Hindlimb muscle (tissue), 1 donor: ENCODE results near the gene FAM117A. TPM values are rescaled to one million over a fixed set of nuclear protein-coding genes. Genes with fewer than 3 reads are reported as not detected.
A peak's percentile ranks its signal among the peaks of the same experiment; 100 is the strongest.

Experiments
- DNase-seq: peaks from one replicate; pipeline ENCODE4 v3.0.0-alpha.2; 2013
- polyA plus RNA-seq: library from polyadenylated mRNA; unstranded; fragments of 120-200 nt; gene quantifications from one replicate; pipeline ENCODE4 v1.2.1, GENCODE V29; 2013; ENCODE audit not compliant: insufficient read length

FAM117A gene
- polyA plus RNA-seq, 1 donor, result 21.0 TPM

DNA sequence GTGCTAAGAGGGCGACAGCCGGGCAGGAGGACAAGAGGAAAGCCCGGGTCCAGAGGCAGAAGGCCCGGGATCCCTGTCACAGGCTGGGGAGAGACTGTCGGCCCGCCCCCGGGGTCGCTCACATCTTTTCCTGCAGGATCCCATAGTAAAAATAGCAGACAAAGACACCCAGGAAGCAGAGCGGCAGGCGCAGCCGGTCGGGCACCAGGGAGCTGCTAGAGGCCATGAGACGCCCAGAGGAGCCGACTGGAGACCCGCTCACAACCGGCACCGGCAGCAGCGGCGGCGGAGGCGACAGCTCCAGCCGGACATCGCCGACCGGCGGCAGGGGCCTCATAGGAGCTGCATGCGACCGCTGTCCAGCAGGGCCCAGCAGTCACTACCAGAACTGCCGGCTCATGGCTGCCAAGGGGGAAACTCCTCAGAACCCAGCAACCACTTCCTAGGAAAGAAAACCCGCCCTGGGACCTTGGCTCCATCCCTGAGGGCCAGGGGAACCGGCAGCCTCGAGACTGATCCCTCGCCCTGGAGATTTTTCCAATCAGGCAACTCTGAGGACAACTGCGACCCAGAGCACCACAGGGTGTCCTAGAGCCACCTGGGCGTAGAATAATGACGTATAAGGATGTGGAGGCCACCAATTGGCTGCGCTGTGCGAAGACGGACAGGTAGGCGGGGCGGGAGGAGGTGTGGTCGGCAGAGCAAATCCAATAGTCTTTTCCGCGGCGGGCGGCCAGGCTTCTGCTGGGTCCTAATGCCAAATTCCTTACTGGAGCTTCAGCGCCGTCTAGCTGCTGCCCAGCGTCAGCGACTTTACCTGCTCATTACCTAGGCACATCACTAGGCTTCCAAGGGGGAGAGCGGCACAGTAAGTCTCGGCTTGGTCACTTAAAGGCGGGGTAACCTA, 56.1 kb downstream of the FAM117A start, which contains the start of gene SLC35B1:
SLC35B1 (minus strand) TSS at position 357 of the 907 bp plus-strand sequence; CDS start at position 226, 131 bp downstream.
- peak; percentile 99 for DNase-seq

DNA sequence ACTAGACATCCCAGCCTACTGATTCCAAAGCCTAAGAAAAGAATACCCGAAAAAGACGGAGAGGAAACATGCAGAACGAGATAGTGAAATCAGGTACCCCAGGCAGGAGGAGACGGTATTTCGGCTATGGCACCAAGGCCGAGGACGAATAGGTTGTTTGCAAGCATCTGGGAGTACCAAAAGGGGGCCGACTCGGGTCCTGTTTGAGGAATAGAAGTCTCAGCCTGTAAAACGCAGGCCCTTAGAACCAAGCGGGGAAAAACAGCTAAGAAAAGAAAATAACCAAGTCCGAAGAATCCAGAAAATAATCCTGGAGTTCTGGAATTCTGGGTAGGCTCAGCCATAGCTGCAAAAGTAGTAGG, 56.7 kb downstream of the FAM117A start:
- no peak for DNase-seq

DNA sequence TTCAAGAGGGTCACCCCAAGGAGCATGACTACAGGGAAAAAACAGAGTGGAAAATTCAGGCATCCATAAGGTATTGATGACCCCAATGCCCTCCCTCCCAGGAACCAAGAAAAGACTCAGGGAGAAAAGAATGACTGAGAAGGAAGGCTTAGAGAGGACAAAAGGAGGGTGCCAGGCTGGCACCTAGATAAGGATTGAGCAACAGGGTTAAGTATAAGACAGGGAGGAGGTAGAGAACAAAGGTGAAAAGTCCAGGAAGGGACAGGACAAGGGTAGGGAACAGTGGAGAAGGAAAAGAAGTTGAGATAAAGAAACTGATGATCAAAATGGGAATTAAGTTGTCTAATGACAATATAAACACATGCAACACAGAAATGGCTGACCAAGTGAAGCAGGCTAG, 58.7 kb downstream of the FAM117A start:
- no peak for DNase-seq

DNA sequence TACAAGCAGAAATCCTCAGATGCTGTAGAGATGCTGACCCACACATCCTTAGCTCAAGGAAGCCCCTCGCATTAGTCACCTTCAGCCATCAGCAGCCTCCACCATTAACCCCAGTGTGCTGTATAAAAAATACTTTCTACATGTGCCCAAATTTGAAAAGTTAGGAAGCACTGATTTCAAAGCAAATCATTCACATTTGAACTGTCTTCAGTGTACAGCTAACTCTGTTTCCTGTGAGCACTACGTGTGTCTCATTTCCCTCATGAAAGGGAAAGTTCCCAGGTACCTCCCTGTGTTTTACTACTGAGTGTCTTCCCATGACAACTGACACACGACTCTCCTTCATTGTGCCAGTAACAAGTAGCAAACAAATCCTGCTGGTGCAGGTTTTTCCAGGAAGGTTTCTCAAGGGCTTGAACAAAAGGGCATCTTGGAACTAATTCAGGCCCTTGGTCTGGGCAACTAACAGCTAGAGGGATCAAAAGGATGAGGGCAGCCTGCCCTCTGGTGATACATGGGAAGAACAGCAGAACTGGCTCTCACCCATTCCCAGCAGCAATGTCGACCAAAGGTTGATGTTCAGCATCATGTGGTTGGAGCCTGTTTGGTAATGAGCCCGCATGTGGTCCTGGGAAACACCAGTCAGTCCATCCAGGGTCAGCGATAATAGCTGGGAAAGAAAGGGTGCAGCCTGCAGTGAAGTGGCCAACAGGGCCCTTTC, 60.2 kb downstream of the FAM117A start:
- DNase-seq, result no peak

DNA sequence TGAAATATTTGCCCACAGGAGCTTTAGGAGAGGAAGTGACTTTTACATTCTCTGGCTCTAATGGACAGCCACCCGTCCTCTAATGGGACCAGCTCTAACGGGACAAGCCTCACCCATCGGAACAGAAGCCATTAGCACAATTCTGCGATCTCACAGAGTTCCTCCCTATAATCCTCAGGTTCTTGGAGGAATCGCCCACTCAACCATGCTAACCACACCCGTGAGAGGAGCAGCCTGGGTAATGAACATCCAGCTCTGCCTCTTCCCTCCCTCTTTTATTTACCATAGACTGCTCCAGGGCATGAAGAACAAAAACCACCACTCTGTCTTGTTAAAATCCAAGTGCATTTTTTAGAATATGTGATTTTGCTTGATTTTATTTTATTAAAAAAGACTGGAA, 63.0 kb downstream of the FAM117A start:
- DNase-seq, result no peak

DNA sequence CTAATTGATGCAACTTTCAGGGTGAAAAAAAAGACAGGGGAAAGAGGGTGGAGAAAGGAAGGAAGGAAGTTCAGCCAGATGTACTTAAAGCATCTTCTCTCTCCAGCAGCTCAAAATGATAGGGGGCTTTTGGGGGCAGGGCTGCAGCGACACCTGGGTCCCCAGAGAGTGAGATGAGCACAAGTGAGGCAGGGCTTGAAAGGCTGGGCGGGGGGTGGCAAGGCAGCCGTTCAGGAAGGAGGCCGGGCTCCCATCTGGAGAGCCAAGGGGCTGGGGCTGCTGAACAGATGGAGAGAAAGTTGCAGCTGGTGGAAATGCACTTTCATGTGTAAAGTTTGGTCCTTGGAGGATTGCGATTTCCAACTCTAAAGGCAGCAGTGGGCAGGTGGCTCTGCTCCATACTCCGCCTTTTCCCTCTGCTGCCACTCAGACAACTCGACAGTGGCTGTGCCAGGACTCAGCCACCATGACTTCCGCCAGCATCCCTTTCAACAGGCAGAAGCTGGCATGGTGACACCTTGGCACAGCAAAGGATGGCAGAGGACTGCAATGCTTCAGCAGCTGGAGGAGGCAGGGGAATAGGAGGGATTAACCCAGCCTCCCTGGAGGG, 63.9 kb downstream of the FAM117A start:
- DNase-seq, result no peak

DNA sequence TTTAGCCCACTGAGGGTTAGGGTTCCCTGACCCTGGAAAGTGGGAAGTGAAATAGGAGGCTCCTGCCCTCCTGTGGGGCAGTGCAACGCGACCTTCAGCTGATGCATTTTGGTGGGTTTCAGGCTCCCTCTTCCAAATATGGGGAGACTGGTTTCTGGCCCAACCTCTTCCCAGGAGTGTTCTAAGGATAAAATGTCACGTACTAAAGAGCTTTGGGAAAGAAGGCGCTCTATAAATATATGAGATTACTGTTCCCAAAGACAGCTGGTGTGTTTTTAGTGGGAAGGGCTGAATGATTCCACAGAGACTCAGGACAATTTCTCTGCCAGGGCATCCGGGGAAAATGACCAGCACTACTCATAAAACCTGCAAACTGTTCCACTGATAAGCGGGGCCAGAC, 65.9 kb downstream of the FAM117A start:
- DNase-seq, result no peak

DNA sequence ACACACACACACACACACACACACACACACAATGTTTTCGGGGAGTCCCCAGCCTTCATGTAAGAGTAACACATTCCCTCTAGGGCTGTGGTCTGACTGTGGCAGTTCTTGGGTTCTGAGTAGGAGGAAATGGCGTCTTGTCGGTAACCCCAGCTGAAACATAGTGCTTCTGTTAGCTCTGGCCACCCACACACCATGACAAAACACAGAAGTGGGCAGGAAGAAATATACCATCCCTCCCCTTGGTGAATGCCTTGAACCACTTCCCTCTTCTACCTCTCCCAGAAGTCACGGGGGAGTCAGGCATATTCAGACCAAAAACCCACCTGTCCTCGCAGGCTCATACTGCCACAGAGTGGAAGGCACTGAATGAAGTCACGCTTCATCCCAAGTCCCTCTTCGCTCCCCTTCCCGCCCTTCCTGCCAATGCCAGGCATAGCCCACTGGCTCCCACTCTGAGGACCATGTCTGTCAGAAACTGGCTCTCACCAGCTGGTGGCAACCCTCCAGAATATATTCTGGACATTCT, 67.6 kb downstream of the FAM117A start:
- DNase-seq, result no peak

DNA sequence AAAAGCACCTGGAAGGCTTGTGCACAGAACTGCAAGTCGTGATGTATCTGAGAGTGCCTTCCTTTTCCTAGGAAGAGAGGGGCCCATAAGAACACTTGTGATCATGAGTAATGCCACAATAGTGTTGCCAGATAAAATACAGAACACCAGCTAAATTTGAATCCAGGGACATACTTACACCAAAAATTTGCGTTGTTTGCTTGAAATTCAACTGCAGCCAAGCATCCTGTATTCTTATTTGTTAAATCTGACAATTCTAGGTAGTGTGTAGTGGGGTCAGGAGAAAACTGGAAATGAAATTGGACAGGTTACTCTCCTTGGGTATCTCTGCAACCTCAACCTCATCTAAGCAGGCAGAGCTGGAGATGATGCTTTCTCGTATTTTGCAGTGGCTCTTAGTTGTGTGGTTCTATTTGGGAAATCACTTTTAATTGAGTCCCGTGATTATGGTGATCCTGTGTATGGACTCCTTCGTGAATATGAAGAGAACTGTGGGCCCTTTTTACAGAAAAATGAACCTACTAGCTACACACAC, 68.2 kb downstream of the FAM117A start:
- DNase-seq, result no peak

DNA sequence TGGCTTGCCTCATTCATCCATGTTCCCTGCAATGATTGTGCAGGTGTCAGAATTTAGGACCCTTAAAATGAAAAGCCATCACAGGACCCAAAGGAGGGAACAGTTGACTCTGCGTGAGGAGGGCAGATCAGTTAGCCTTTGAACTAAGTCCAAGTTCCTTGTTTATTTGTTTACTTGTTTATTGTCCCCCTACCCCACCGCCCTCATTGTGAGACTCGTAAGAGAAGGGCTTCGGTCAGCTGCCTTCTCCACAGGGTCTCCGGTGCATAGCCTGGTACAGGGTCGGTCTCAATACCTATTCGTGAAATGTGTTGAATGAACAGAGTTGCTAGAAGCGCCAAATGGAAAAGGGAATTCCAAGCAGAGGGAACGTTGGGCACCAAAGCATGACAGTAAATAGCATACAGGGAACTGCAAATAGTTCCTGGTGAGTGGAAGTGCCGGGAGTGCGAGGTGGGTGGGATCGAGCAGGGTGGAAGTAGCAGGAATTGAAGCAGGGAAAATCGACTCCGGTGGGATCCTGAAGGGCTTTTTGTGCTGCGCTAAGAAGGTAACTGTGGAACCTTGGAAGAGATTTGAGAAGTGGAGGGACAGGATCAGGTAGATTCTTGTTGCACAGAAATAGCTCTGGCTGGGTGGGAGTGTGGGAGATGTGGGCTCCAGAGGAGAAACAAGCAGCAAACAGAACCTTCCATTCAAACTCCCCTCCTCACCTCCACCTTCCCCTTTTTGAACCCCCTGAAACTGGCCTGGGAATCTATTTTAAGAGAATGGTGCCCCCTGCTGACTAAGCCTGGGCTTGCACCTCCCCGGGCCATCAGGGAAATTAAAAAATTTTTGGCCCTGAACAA, 68.9 kb downstream of the FAM117A start:
- no peak for DNase-seq

DNA sequence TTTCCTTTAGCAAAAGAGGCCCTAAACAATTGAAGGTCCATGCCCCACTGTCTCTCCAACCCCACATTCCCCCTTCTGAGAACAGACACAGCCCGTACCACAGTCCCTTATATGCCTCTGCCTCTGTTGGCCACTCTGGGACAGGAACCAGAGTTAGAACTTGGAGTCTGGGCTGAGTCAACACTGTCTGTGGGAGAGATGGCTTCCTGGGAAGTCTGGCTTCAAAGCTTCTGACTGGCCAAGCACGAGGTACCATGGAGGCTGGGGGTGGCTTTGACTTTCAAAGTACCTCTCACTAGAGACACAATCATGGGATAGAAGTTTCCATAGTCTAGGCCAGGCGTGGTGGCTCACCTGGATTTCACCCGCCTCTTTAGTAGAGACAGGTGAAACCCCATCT, 71.2 kb downstream of the FAM117A start:
- no peak for DNase-seq

DNA sequence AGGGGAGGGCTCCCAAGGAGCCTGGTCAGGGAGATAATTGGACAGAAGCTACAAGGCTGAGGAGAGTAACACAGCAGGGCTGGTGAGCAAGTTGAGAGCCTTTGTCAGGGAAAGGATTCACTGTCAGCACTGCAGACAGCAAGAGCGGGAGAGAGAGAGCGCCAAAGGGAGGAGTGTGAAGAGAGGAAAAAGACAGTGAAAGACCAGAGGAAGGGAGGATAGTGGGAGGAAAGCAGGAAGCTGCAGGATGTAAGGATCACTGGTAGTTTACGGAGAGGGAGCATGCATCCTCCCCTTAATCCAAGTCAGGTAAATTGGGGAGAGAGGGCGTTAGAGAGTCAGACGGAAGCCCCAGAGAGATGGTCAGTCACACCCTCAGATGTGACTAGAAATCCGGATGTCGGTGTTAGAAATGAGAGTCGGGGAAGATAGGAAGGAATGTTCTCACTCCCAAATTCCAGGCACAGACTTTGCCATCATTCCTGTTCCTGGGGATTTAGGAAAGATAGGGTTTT, 72.2 kb downstream of the FAM117A start:
- no peak for DNase-seq

DNA sequence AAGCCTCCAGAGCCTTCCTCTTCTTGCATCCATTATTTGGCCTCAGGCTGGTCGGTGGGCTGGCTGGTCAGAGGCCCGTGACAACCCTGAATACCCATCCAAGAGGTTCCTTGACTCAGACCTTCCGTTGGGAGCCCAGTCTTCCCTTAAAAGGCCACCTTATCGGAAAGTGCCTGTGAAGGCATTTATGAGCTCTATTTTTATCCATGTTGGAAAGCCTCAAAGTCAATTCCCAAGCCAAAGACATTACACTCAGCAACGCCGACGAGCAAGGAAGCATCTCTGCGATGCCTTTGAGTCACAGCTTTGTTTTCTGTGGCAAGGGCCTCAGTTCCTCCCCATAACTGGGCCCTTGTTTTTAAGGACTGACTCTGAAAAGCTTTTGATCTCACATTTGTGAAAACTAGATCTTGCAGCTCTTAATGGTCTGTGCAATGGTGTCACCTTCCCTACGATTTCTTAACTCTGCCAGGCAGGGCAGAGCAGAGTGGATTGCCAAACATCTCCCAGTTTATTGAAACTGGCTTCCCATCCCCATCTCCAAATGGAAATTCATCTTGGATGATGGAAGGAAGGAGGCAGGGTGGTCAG, 72.8 kb downstream of the FAM117A start:
- DNase-seq, result peak; percentile 48

DNA sequence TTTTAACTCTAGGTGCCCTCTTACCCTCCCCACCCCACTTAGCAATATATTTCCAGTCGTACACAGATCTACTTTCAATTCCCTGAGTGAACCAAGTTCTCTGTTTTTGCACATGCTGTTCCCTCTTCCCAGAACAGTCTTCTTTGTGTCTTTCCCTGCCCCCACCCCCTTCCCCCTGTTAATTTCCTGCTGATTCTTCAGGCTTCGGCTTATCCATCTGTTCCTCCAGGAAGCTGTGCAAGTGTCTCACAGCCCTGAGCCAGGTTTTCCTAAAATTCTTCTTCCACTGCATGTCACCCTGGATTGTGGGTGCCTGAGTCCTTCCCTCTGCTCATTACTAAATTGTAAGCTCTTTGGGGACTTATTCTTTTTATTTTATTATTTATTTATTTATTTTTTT, 73.7 kb downstream of the FAM117A start:
- DNase-seq, result no peak

DNA sequence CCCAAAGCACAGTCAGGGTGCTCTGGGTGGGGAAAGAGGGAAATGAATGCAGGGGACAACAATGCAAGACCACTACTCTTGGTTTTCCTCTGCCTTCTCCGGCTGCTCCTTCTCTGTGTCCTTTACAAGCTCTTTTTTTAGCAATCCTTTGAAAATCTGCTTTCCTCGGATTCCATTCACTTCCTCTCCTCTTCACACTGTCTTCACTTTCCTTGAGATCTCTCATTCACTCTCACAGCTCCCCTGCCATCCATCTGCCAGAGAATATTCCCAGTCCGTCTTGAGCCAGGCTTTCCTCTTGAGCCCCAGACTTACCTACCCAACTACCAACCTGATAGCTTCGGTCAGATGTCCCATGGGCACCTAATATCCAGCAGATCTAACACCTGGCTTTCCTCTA, 75.1 kb downstream of the FAM117A start:
- DNase-seq, result no peak

DNA sequence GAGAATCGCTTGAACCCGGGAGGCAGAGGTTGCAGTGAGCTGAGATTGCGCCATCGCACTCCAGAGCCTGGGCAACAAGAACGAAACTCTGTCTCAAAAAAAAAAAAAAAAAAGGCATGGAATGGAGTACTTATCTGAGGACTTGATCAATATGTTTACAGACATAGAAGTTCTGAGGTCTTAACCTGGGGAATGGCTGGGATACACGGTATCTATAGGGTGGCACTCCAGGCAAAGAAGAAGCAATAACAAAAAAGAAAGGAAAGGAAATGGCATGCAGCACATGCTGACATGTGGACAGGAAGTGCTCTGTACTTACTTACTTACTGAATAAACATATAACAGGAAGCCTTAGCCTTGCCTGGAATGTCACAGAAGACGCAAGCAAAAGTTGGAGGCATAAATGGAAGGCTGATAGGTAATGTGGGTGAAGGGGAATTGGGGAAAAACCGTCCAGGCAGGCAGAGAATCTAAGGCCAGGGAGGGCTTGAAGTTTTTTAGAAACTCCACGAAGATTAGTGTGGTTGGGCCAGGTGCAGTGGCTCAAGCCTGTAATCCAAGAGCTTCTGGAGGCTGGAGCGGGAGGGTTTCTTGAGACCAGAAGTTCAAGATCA, 75.9 kb downstream of the FAM117A start:
- DNase-seq, result no peak

DNA sequence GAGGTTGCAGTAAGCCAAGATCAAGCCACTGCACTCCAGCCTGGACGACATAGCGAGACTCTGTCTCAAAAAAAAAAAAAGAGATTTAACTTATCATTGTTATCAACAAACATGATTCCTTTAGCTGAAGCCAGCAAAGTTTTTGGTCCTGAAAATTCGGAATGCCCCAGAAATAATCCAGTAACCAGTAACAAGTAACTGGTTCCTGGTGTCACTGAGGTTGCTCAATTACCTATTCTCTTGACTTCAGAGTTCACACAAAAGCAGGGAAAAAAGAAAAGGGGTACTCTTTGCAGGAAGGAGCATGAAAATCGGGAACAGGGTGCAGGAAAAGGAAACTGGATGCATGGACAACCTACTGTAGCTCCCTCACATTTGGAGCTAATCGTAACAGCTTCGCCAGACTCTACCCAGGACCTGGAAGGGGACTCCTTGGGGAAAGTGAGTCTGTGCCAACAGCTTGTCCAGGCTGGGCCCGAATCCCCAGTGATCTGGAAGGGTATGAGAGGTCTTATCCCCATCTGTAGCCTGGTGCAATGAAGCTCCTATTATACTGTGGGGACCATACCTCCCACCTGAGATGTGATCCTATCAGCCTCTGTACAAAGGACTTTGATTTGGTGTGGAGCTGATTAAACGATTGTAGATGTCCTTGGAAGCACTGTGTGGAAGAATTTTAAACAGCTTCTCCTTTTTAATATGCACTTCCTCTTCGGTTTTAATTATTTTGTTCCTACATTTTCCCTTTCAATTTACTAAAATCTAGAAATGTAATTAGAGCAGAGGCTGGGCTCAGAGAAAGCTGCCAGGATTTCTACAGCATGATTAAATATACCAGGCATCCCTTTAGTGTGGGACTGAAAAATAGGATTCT, 82.6 kb downstream of the FAM117A start:
- DNase-seq, result no peak

DNA sequence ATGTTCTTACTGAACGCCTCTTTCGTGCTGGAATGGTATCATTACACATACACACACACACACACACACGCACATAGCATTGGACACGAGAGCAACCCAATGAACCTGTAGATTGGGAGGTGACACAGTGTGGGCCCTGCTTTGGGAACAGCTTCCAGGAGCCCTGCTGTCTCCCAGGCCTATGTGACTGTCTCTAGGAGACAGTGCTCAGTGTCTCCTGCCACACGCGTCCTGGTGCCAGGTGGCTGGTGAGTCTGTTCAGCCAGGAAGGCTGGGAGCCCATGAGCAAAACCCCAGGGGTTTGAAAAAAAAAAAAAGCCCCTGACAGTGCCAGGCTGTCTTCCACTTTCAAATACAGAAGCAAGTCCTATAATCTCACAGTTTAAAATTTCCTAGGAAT, 83.6 kb downstream of the FAM117A start:
- DNase-seq, result no peak

DNA sequence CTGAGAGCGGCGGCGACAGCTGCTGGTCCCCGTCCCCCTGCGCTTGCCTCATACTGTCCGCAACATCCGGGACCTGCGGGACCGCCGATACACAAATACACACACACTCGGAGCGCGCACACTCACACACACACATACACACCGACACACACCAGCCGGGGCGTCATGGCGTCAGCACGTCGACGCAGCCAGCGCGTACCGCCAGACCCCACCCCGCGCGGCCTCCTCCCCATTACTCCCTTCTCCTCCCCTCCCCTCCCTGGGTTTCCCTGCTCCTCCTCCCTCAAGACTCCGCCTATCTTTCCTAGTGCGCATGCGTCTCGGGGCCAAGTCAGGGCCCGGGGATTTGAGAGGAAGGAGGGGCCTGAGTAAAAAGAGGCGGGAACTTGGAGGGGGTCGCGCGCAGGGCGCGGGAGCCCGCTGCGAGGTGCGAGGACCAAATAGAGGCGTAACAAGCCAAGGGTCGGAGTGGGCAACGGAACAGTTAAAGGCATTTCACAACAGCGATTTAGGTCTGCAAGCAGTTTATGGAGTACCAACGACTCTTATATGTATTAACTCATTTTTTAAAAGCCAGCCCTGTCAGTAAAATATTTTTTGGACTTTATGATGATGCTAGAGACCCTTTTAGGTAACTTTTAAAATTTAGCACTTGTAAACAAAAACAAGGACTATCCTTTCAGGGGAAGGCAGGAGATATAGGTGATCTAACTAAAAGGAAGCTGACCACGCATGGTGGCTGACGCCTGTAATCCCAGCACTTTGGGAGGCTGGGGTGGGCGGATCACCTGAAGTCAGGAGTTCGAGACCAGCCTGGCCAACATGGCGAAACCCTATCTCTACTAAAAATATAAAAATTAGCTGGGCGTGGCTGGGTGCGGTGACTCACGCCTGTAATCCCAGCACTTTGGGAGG, 85.7 kb downstream of the FAM117A start, which contains the start of gene SPOP:
SPOP (minus strand) TSS at position 165 of the 915 bp plus-strand sequence. CDS start 55,287 bp downstream, outside the sequence.
- peak; percentile 99 for DNase-seq
